Hepatocyte (in vitro differentiated cells): ENCODE data around the gene SEC61G.

Source experiments
- EZH2 ChIP-seq: fragments of 200-600 bp; sonication (generic); IDR thresholded peaks from 2 replicates; pipeline ENCODE4 v1.6.1; 2016; ENCODE audit warnings: antibody characterized with exemption, mild to moderate bottlenecking, borderline replicate concordance
- TF ChIP-seq, protein P1 (sequence below): fragments of 200-600 bp; sonication (generic); IDR thresholded peaks from 2 replicates; pipeline ENCODE4 v1.5.1; 2016; ENCODE audit warnings: antibody characterized with exemption, mild to moderate bottlenecking; ENCODE audit not compliant: poor library complexity

DNA sequence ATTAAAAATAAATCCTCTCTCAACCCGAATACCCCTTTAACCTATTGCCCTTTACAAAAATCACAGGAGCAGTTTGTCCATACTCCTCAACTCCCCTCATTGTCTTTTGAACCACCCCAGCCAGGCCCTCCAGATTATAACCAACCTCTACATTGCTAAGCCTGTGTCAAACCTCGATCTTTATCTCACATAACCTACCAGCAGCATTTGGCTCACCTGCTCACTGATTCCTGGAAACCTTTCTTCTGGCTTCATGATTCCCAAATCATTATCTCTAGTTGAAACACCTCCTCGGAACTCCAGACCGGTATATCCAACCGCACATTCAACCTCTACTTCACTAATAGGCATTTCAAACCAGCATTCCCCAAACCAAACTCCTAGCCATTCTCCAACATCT is 11.8 kb downstream of the SEC61G start:
- TF ChIP-seq, protein P1, sequence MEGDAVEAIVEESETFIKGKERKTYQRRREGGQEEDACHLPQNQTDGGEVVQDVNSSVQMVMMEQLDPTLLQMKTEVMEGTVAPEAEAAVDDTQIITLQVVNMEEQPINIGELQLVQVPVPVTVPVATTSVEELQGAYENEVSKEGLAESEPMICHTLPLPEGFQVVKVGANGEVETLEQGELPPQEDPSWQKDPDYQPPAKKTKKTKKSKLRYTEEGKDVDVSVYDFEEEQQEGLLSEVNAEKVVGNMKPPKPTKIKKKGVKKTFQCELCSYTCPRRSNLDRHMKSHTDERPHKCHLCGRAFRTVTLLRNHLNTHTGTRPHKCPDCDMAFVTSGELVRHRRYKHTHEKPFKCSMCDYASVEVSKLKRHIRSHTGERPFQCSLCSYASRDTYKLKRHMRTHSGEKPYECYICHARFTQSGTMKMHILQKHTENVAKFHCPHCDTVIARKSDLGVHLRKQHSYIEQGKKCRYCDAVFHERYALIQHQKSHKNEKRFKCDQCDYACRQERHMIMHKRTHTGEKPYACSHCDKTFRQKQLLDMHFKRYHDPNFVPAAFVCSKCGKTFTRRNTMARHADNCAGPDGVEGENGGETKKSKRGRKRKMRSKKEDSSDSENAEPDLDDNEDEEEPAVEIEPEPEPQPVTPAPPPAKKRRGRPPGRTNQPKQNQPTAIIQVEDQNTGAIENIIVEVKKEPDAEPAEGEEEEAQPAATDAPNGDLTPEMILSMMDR: no peak
- no peak for TF ChIP-seq EZH2
